Duodenal mucosa (tissue), 2 donors: ENCODE data around the gene CENPV.
"Not testable (repeated sequence)": the region's sequence is repeated elsewhere in the genome, so short reads cannot be mapped to it uniquely, and the experiment has no call there.

Experiments used
- H3K27ac ChIP-seq: one replicate; pipeline ENCODE4 v1.7.0; 2013; ENCODE audit warnings: low read depth, low read length
- H3K27me3 ChIP-seq, 2 donors: one replicate each; pipeline ENCODE4 v1.7.0; 2013; ENCODE audit warnings: low read length in 2 of 2, control low read depth in 1 of 2; ENCODE audit not compliant: insufficient read depth in 2 of 2, control insufficient read depth in 1 of 2
- H3K36me3 ChIP-seq, 2 donors: one replicate each; pipeline ENCODE4 v1.7.0; 2013; ENCODE audit warnings: low read length in 2 of 2, control low read depth in 1 of 2; ENCODE audit not compliant: insufficient read depth in 2 of 2, control insufficient read depth in 1 of 2
- H3K4me1 ChIP-seq, 2 donors: one replicate each; pipeline ENCODE4 v1.7.0; 2013; ENCODE audit warnings: low read length in 2 of 2, control low read depth in 1 of 2; ENCODE audit not compliant: insufficient read depth in 2 of 2, control insufficient read depth in 1 of 2
- H3K4me3 ChIP-seq, 2 donors: one replicate each; pipeline ENCODE4 v1.7.0; 2013; ENCODE audit warnings: low read length in 2 of 2, low read depth in 1 of 2
- H3K9ac ChIP-seq, 2 donors: one replicate each; pipeline ENCODE4 v1.7.0; 2013; ENCODE audit warnings: low read length in 2 of 2, low read depth in 1 of 2
- H3K9me3 ChIP-seq, 2 donors: one replicate each; pipeline ENCODE4 v1.7.0; 2013; ENCODE audit warnings: low read length in 2 of 2, control low read depth in 1 of 2; ENCODE audit not compliant: control insufficient read depth in 1 of 2

CENPV gene

DNA sequence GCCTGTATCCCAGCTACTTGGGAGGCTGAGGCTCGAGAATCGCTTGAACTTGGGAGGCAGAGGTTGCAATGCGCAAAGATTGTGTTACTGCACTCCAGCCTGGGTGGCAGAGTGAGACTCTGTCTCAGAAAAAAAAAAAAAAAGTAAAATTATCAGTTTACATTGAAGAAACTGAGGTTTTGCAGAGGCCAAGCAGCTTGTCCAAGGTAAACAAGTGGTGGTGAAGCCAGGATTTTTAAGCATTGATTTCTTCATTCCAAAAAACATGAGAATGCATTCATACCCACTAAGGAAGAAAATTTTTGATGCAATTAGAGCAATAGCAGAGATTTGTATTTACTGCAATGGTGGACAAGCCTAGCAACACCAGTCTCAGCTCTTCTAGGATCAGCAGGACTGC is 52.7 kb downstream of the CENPV start:
- no peaks in the 10 kb centered on the region for H3K9me3 ChIP-seq
- no peak overlapping the region for H3K27ac ChIP-seq
- no peak overlapping the region for H3K9ac ChIP-seq
- no peak overlapping the region for H3K4me3 ChIP-seq
- no peaks in the 10 kb centered on the region for H3K27me3 ChIP-seq
- H3K36me3 ChIP-seq = peaks cover 4 to 9% of the 10 kb centered on the region in 2 donors
- H3K4me1 ChIP-seq = peaks cover 38 to 40% of the 10 kb centered on the region in 2 donors

- Histone ChIP-seq H3K9ac (peak overlapping the region; percentile 35 to 55), H3K4me1 (peaks cover 47 to 48% of the 10 kb centered on the region in 2 donors), H3K9me3 (no peaks in the 10 kb centered on the region), H3K27me3 (no peaks in the 10 kb centered on the region), H3K27ac (peak overlapping the region; percentile 82), H3K4me3 (peak overlapping the region in 1 of 2 donors; percentile 21), H3K36me3 (peaks cover 4 to 7% of the 10 kb centered on the region in 2 donors)
Observed at GRCh38 chr17:16298140-16298662, 55.1 kb downstream of the CENPV start.

DNA sequence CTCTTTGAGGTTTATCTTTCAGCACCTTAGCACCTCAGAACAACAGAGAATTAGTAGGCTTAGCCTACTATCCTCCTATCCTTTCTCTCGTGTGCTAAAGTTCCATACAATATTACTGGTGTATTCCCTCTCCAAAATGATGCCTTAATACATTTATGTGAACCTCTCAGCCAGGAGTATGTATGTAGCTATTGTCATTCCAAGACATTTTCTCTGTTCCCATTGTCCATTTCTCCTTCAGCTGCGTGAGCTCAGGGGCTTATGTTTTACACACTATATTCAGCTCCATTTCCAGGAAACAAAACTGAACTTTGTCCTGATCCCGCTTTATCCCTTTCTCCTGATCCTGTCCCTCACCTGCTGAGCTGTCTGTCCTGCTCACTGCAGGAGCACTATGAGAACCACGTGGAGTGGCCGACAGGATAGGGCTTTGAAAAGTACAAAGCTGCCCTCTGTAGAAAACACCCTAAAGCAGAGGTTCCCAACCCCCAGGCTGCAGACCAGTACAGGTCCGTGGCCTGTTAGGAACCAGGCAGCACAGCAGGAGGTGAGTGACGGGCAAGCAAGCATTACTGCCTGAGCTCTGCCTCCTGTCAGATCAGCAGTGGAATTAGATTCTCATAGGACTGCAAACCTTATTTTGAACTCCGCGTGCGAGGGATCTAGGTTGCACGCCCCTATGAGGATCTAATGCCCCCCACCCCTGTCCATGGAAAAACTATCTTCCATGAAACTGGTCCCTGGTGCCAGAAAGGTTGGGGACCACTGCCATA is 55.7 kb downstream of the CENPV start:
- H3K9me3 ChIP-seq = no peaks in the 10 kb centered on the region
- no peaks in the 10 kb centered on the region for H3K27me3 ChIP-seq
- H3K4me3 ChIP-seq = peak overlapping the region; percentile 27 to 45
- peak overlapping the region; percentile 35 to 55 for H3K9ac ChIP-seq
- peaks cover 4 to 7% of the 10 kb centered on the region in 2 donors for H3K36me3 ChIP-seq
- peak overlapping the region; percentile 82 for H3K27ac ChIP-seq
- H3K4me1 ChIP-seq = peaks cover 44 to 47% of the 10 kb centered on the region in 2 donors

DNA sequence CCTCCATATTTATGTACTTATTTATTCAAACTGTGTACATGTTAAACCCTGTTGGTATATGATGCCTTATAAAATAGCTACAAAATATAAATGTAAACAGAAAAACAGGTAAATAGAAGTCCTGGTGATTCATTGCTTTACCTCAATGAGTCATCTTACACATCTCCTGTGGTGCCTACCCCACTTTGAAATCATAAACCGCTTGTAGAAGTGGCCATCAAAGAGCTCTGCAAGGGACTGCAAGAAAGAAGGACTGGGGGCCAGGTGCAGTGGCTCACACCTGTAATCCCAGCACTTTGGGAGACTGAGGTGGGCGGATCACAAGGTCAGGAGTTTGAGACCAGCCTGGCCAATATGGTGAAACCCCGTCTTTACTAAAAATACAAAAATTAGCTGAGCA is 57.2 kb downstream of the CENPV start:
- H3K36me3 ChIP-seq, H3K9ac ChIP-seq, H3K9me3 ChIP-seq, H3K27ac ChIP-seq, H3K27me3 ChIP-seq, H3K4me3 ChIP-seq: not testable (repeated sequence)
- peaks cover 44 to 47% of the 10 kb centered on the region in 2 donors for H3K4me1 ChIP-seq

DNA sequence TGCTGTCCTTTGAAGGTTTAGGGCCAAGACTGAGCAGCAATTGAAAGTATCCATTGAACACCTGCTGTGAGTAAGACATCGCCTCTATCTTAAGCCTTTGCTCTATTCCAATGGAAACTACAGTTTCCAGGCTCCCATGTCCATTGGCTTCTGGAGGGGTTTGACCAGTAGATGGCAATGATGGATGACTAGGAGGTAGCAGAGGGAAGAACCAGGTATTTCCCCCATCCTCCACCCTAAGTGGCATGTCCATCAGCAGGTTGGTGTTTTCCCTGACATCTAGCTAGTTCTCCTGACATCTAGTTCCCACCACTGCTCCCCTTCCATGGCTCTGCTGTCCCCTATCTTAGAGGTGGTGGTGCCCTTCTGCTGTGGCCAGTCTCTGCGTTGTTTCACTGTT is 58.7 kb downstream of the CENPV start:
- Histone ChIP-seq H3K4me3 (no peak overlapping the region), H3K36me3 (no peaks in the 10 kb centered on the region), H3K27me3 (no peaks in the 10 kb centered on the region), H3K27ac (peak overlapping the region; percentile 55), H3K9ac (peak overlapping the region in 1 of 2 donors; percentile 0), H3K4me1 (peaks cover 39 to 43% of the 10 kb centered on the region in 2 donors), H3K9me3 (no peaks in the 10 kb centered on the region)

DNA sequence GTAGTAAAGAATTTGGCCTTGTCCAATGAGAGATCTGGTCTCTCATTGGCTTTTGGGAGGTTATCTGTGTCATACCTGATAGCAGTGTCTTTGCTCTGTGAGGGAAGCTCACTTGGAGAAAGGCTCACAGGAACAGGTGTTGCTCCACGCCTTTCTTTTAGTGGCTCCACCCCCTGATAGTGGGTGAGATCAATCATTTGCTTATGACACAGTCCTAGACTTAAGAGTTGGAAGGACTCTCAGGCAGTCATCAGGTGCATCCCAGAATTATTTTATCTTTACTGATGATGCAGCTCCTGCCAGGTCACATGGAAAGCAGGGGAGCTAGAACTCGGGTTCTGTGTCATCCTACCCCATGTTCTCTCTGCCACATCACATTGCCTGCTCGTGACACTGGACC is 59.3 kb downstream of the CENPV start:
- Histone ChIP-seq H3K27ac (peak overlapping the region; percentile 55), H3K36me3 (no peaks in the 10 kb centered on the region), H3K4me3 (no peak overlapping the region), H3K4me1 (peaks cover 43 to 47% of the 10 kb centered on the region in 2 donors), H3K9ac (peak overlapping the region in 1 of 2 donors; percentile 0), H3K9me3 (no peaks in the 10 kb centered on the region), H3K27me3 (no peaks in the 10 kb centered on the region)
